GM18951 (cell line): ENCODE data around the gene LILRB1.
"Not testable (repeated sequence)": the region's sequence is repeated elsewhere in the genome, so short reads cannot be mapped to it uniquely, and the experiment has no call there.

Source experiments
- POLR2A ChIP-seq: IDR thresholded peaks from 4 replicates; pipeline ENCODE4 v1.6.1; 2011; ENCODE audit warnings: mild to moderate bottlenecking; ENCODE audit not compliant: insufficient read length, insufficient read depth; ENCODE audit errors: extremely low read depth
- in situ Hi-C: fragments of 300-500 bp; cut with MboI; formaldehyde crosslinking; loops from one replicate; pipeline ENCODE4 v1.12.0; 2022; ENCODE audit warnings: low sequenced_read_pairs, mixed read lengths, inconsistent platforms; ENCODE audit not compliant: unreplicated experiment

Gene LILRB1

DNA sequence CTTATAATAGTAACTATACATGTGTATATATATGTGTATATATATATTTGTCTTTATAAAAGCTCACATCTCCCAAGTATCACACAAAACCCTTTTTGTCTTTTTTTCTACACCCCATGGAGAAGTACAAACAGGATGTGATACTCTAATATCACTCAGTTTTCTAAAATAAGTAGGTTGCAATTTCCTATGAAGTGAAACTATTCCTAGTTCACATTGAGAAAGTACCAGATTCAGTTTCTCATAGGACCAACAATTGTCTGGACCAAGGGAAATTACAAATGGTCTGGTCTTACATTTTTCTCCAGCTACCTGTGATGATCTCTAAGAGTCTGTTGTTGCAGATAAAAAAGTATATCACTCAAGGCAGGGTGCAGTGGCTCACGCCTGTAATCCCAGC lies 17.9 kb upstream of the LILRB1 start:
- in situ Hi-C loops, result no loop called here
- no peak for TF ChIP-seq POLR2A

DNA sequence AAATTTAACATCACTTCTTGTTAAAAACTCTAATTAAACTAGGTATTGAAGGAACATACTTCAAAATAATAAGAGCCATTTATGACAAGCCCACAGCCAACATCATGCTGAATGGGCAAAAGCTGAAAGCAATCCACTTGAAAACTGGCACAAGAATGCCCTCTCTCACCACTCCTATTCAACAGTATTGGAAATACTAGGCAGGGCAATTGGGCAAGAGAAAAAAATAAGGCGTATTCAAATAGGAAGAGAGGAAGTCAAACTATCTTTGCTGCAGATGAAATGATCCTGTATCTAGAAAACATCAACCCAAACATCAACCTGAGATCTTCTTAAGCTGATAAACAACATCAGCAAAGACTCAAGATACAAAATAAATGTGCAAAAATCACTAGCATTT lies 15.6 kb upstream of the LILRB1 start:
- TF ChIP-seq POLR2A, result no peak
- in situ Hi-C loops, result no loop called here

DNA sequence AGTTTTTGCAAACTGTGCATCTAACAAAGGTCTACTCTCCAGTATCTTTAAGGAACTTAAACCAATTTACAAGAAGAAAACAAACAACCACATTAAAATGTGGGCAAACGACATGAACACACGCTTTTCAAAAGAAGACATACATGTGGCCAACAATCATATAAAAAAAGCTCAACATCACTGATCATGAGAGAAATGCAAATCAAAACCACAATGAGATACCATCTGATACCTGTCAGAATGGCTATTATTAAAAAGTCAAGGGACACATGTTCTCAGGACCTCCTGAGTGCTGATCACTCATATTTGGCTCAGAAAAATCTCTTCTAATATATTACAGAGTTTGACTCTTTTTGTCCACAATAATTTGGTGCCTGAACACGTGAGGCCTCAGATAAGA lies 14.2 kb upstream of the LILRB1 start:
- in situ Hi-C loops, result no loop called here
- no peak for TF ChIP-seq POLR2A

DNA sequence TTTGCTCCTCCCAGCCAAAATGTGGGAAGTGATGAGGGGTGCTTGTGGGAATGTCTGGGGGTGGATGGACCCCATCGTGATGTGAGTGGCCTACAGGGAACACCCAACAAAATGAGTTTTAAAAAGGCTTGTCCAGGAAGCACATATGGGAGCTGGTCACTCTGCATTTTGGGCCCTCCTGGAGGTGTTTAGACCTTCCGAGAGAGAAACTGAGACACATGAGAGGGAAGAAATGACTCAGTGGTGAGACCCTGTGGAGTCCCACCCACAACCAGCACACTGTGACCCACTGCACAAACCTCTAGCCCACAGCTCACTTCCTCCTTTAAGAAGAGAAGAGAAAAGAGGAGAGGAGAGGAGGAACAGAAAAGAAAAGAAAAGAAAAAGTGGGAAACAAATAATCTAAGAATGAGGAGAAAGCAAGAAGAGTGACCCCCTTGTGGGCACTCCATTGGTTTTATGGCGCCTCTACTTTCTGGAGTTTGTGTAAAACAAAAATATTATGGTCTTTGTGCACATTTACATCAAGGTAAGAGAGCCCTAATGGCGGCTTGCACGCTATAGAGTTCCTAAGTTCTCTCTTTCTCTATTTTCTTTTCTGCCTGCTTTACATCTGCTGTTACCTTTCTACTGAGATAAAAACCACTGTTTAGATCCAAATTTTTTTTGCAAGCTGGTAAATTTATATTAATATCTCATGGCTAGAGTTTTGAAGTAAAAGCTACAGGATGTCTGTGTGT lies 13.3 kb upstream of the LILRB1 start:
- TF ChIP-seq POLR2A, result peak; percentile 54
- in situ Hi-C loops, result no loop called here

DNA sequence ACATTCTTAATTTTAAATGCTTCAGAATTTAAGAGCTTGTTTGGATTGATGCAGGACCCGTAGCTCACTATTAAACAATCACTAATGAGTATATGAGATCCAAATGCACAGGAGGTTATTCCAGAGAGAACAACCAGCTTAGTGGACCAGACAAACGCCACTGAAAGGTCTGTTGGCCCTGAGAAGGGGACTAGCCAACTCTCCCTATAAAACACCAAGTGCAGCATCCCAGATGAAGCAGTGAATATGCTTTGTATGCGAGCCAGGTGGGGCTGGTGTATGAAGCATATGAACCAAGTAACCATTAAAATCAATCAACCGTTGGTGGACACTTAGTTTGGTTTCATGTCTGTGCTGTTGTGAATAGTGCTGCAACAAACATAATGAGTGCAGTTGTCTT lies 9.8 kb upstream of the LILRB1 start:
- TF ChIP-seq POLR2A, result no peak
- in situ Hi-C loops, result no loop called here

DNA sequence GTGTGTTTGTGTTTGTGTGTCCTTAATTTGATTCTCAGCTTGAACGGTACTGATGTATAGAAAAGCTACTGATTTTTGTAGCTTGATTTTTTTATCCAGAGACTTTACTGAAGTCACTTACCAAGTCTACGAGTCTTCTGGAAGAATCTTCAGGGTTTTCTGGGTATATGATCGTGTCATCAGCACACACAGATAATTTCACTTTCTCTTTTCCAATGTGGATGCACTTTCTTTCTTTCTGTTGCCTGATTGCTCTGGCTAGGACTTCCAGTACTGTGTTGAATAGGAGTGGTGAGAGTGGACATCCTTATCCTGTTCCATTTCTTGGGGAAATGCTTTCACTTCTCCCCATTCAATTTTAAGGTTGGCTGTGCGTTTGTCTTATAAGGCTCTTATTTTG lies 7.9 kb upstream of the LILRB1 start:
- no peak for TF ChIP-seq POLR2A
- in situ Hi-C loops, result no loop called here

DNA sequence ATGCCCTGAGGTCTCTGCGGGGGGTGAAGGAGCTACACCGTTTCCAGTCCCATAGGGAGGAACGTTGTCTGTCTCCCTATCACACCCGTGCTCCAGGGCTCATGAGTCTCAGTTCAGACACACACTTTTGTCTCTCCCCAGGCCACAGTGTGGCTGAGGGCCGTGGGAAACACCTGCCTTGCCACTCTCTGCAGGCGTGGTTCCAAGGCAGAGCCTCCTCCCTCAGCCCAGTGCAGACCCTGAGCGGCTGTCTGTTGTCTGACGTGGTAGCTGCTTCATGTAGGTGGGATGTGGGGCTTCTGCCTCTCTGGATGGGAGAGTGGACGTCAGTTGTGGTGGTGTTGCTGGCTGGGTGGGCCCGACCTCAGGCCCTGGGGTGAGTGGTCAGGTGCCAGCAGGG lies 6.0 kb upstream of the LILRB1 start:
- in situ Hi-C loops, result not testable (repeated sequence)

DNA sequence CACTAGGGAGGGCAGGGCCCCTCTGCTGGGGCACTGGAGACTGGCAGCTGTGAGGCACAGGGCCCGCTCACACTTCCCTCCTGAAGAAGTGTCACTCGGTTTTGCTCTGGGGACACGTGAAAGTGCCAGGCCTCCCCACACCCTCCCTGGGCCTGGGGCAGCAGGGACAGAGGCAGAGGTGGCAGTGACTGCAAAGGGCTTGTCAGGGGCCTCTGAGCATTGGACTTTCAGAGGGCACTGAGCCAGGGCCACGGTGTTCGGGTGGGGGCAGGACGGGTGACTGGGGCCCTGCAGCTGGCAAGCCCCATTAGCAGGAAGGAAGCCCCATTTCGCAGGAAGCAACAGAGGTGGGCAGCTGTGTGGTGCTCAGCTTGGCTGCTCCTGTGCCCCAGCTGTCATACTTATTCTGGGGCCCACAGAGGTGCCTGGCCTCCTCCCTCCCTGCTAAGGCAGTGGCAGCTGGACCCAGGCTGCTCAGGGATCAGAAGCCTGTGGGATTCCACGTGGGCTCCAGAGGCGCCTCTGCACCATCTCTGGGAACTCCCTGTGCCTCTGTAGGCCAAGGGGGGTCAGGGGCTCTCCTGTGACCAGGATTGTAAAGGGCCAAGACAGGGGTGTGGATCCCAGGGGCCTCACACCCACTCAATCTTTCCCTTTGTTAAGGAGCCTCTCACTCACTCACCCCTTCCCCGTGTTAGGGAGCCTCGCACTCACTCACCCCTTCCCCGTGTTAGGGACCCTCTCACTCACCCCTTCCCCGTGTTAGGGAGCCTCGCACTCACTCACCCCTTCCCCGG lies 5.2 kb upstream of the LILRB1 start:
- in situ Hi-C loops, result not testable (repeated sequence)

DNA sequence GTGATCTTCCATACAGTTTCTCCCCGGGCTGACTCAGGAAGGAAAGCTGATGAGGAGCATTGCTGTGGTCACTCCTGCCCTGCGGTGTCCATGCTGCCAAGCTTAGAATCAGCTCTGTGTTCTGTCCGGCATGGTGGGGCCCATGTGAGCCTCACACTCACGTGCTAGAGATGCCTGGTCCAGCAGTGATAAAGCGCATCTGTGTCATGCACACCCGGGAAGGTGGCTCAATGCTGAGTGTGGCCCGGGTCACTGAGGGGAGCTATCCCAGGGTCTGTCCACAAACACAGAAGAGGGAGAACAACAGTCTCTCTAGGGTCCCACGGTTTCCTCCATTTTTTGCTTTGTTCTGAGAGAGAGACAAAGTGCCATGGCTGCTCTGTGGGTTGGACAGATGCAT lies 3.5 kb upstream of the LILRB1 start:
- in situ Hi-C loops, result no loop called here
- TF ChIP-seq POLR2A, result no peak

DNA sequence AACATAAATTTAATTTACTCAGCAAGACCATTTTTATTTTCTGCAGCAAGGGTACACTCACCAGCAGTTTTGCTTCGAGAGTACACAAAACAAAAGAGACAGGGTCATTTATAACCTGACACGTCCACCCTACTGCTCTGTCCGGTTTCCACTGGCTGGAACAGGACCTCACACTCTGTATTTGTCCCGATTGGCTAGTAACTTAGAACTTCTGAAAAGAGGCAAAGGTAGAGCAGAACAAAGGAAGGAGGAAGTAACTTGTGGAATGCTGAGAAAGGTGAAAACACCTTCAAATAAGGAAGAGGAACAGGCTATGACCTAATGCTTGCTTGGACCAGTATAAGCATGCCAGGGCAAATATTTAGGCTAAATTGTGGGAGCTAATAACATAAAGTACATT lies 2.4 kb upstream of the LILRB1 start:
- in situ Hi-C loops, result not testable (repeated sequence)

DNA sequence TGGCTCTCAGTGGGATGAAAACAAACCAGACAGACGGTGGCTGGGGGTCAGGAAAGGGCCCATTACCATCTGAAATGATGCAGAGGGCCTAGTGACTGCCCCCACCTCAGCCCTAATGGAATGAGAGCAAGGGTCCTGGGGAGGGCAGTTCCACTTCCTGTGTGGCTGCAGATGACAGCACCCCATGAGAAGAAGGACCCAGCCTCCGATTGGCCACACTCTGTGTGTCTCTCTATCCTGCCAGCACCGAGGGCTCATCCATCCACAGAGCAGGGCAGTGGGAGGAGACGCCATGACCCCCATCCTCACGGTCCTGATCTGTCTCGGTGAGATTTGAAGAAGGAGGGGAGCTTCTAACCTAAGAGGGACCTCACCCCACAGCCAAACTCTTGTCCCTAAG lies 498 bp downstream of the LILRB1 start:
- no peak for TF ChIP-seq POLR2A
- in situ Hi-C loops, result no loop called here

DNA sequence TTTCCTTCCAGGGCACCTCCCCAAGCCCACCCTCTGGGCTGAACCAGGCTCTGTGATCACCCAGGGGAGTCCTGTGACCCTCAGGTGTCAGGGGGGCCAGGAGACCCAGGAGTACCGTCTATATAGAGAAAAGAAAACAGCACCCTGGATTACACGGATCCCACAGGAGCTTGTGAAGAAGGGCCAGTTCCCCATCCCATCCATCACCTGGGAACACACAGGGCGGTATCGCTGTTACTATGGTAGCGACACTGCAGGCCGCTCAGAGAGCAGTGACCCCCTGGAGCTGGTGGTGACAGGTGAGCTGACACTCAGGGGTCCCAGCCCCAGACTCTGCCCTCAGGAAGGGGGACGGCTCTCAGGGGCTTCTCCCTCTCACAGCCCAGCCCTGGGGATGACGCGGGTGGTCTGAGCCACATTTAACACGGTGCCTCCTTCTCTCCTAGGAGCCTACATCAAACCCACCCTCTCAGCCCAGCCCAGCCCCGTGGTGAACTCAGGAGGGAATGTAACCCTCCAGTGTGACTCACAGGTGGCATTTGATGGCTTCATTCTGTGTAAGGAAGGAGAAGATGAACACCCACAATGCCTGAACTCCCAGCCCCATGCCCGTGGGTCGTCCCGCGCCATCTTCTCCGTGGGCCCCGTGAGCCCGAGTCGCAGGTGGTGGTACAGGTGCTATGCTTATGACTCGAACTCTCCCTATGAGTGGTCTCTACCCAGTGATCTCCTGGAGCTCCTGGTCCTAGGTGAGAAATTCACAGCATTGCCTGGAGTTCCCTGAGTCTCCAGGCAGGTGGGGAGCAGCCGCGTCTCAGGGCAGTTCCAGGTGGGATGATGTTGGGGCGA lies 1.4 kb downstream of the LILRB1 start:
- in situ Hi-C loops, result not testable (repeated sequence)

DNA sequence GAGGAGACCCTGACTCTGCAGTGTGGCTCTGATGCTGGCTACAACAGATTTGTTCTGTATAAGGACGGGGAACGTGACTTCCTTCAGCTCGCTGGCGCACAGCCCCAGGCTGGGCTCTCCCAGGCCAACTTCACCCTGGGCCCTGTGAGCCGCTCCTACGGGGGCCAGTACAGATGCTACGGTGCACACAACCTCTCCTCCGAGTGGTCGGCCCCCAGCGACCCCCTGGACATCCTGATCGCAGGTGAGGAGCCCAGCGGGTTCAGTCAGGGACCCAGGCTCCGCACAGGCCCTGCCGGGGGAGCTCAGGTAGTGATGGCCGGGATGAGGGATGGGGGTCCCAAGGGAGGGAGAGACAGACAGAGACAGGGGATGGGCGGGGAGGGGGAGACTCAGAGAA lies 2.2 kb downstream of the LILRB1 start:
- in situ Hi-C loops, result not testable (repeated sequence)

DNA sequence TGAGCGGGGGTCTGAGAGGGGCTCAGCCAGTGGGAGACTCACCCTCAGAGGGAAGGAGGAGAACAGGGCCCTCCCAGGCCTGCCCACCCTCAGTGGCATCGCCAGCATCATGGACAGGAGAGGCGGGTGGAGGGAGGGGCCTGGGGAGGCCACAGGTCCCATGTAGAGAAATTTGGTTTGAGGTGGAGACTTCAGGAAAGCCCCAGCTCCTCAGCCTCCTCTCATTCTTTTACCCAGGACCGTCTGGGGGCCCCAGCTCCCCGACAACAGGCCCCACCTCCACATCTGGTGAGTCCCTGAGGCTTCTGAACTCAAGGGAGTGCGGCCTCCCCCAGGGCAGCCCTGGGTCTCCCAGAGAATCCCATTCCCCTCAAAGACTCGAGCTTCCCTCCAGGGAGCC lies 3.1 kb downstream of the LILRB1 start:
- in situ Hi-C loops, result no loop called here
- TF ChIP-seq POLR2A, result no peak

DNA sequence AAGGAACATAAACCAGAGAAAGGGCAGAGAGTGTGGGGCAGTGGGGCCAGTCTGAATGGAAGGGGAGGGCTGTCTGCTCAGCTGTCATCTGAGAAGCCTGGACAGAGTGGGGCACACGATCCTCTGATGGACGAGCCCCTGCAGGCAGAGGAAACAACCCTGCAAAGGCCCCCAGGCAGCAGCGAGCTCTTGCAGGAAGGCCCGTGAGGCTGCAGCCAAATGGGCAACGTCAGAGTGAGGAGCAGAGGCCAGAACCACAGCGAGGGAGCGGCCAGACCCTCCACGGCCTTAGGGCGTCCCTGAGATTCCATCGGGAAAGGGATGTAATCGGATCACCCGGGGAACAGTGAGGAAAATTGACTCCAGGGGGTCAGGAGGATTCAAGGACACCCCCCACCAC lies 5.8 kb downstream of the LILRB1 start:
- in situ Hi-C loops, result not testable (repeated sequence)
